ENCODE data around the gene HTR3A.

The HTR3A gene

DNA sequence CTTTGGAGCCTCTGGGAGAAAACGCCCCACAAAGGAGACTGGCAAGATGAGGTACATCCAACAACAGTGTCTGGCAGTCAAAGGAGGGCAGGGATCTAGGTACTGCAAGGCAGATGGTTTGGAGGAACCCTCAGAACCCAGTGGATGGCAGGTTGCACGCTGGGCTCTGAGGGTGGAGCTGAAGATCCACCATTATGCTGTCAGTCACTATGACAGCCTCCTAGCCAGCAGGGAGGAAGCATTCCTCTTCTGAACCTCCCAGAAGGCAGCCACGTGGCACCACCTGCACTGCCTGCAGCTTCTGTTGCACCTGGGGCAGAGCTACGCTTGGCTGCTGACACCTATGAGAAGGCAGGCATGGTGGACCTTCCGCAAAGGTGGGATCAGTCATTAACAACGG, 40.2 kb downstream of the HTR3A start:
- Histone ChIP-seq H2AFZ (ENCODE audit: low read length) (no peak overlapping the region), H3K36me3 (ENCODE audit: insufficient read depth, low read length) (no peaks in the 10 kb centered on the region), H3K27me3 (ENCODE audit: insufficient read depth, low read length) (no peaks in the 10 kb centered on the region), H3K4me1 (ENCODE audit: insufficient read depth, low read length, severe bottlenecking) (no peaks in the 10 kb centered on the region), H3K4me2 (ENCODE audit: low read length) (no peak overlapping the region), H3K9me3 (ENCODE audit: low read length) (no peaks in the 10 kb centered on the region), H3K9ac (ENCODE audit: low read length) (no peak overlapping the region), H3F3A (ENCODE audit: insufficient read depth, low read length) (no peaks in the 10 kb centered on the region), H4K20me1 (ENCODE audit: insufficient read depth, low read length) (no peaks in the 10 kb centered on the region), H3K9me2 (ENCODE audit: low read depth, low read length) (no peaks in the 10 kb centered on the region), H3K4me3 (ENCODE audit: low read depth, low read length, poor library complexity, severe bottlenecking) (no peak overlapping the region), H3K79me2 (ENCODE audit: insufficient read depth, low read length) (no peaks in the 10 kb centered on the region), H3K27ac (ENCODE audit: low read depth, low read length, poor library complexity, severe bottlenecking) (no peak overlapping the region)
- no peak for TF ChIP-seq EZH2 (IDR thresholded peaks at IDR 0.05; ENCODE audit: borderline replicate concordance, low read length)
- TF ChIP-seq, protein P1, sequence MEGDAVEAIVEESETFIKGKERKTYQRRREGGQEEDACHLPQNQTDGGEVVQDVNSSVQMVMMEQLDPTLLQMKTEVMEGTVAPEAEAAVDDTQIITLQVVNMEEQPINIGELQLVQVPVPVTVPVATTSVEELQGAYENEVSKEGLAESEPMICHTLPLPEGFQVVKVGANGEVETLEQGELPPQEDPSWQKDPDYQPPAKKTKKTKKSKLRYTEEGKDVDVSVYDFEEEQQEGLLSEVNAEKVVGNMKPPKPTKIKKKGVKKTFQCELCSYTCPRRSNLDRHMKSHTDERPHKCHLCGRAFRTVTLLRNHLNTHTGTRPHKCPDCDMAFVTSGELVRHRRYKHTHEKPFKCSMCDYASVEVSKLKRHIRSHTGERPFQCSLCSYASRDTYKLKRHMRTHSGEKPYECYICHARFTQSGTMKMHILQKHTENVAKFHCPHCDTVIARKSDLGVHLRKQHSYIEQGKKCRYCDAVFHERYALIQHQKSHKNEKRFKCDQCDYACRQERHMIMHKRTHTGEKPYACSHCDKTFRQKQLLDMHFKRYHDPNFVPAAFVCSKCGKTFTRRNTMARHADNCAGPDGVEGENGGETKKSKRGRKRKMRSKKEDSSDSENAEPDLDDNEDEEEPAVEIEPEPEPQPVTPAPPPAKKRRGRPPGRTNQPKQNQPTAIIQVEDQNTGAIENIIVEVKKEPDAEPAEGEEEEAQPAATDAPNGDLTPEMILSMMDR (IDR thresholded peaks at IDR 0.05; ENCODE audit: low read length): no peak

DNA sequence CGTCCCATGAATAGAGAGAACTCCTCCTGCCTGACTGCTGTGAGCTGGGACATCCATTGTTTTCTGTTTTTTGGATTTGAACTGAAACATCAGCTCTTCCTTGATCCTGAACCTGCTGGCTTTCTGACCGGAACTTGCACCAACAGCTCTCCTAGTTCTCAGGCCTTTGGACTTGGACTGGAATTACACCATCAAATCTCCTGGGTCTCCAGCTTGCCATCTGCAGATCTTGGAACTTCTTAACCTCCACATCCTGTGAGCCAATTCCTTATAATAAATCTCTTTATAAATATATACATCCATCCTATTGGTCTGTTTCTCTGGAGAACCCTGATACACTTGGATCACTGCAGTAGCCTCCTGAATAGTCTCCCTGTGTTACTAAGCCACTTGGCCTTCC, 42.1 kb downstream of the HTR3A start:
- Histone ChIP-seq H3K36me3 (ENCODE audit: insufficient read depth, low read length) (no peaks in the 10 kb centered on the region), H4K20me1 (ENCODE audit: insufficient read depth, low read length) (no peaks in the 10 kb centered on the region), H3K9me3 (ENCODE audit: low read length) (no peaks in the 10 kb centered on the region), H3K79me2 (ENCODE audit: insufficient read depth, low read length) (no peaks in the 10 kb centered on the region), H3K4me2 (ENCODE audit: low read length) (no peak overlapping the region), H3K9ac (ENCODE audit: low read length) (no peak overlapping the region), H3K27me3 (ENCODE audit: insufficient read depth, low read length) (no peaks in the 10 kb centered on the region), H3K9me2 (ENCODE audit: low read depth, low read length) (no peaks in the 10 kb centered on the region), H3K4me1 (ENCODE audit: insufficient read depth, low read length, severe bottlenecking) (no peaks in the 10 kb centered on the region), H2AFZ (ENCODE audit: low read length) (no peak overlapping the region), H3F3A (ENCODE audit: insufficient read depth, low read length) (no peaks in the 10 kb centered on the region), H3K4me3 (ENCODE audit: low read depth, low read length, poor library complexity, severe bottlenecking) (no peak overlapping the region), H3K27ac (ENCODE audit: low read depth, low read length, poor library complexity, severe bottlenecking) (no peak overlapping the region)
- TF ChIP-seq, protein P1 (IDR thresholded peaks at IDR 0.05; ENCODE audit: low read length): no peak
- TF ChIP-seq EZH2 (IDR thresholded peaks at IDR 0.05; ENCODE audit: borderline replicate concordance, low read length): no peak

DNA sequence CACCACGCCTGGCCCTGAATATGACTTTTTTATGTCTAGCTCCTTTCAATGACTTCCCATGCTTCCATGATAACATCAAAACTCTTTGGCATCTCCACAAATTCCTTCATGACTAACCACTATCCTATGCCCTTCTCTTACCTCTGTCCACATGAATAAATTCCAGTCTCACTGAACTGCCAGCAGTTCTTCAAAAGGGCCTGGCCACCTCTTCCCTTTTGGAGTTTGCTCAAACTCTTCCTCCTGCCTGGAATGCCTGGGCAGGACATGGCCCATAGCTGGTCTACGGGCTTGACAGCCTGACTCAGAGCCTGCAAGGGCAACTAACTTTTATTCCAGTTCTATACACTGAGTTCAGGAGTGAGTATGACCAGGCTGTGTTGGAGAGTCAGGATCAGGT, 42.8 kb downstream of the HTR3A start:
- Histone ChIP-seq H3K9me3 (ENCODE audit: low read length) (no peaks in the 10 kb centered on the region), H3K9ac (ENCODE audit: low read length) (no peak overlapping the region), H3F3A (ENCODE audit: insufficient read depth, low read length) (no peaks in the 10 kb centered on the region), H3K79me2 (ENCODE audit: insufficient read depth, low read length) (no peaks in the 10 kb centered on the region), H3K4me1 (ENCODE audit: insufficient read depth, low read length, severe bottlenecking) (no peaks in the 10 kb centered on the region), H2AFZ (ENCODE audit: low read length) (no peak overlapping the region), H3K9me2 (ENCODE audit: low read depth, low read length) (no peaks in the 10 kb centered on the region), H4K20me1 (ENCODE audit: insufficient read depth, low read length) (no peaks in the 10 kb centered on the region), H3K4me3 (ENCODE audit: low read depth, low read length, poor library complexity, severe bottlenecking) (no peak overlapping the region), H3K27ac (ENCODE audit: low read depth, low read length, poor library complexity, severe bottlenecking) (no peak overlapping the region), H3K4me2 (ENCODE audit: low read length) (no peak overlapping the region), H3K36me3 (ENCODE audit: insufficient read depth, low read length) (no peaks in the 10 kb centered on the region), H3K27me3 (ENCODE audit: insufficient read depth, low read length) (no peaks in the 10 kb centered on the region)
- TF ChIP-seq EZH2 (IDR thresholded peaks at IDR 0.05; ENCODE audit: borderline replicate concordance, low read length): no peak
- TF ChIP-seq, protein P1 (IDR thresholded peaks at IDR 0.05; ENCODE audit: low read length): no peak

All from OCI-LY1 (cell line).